Fibroblast of mammary gland (primary cell): ENCODE measurements around the gene SCCPDH.
"Not testable (repeated sequence)": the region's sequence is repeated elsewhere in the genome, so short reads cannot be mapped to it uniquely, and the experiment has no call there.

Experiments used
- DNase-seq: peaks from one replicate; pipeline ENCODE4 v3.0.0-alpha.2; 2010; ENCODE audit warnings: low read depth
- H3K4me3 ChIP-seq: 2 replicates; pipeline ENCODE4 v1.5.1; 2011; ENCODE audit warnings: low read depth, mild to moderate bottlenecking, low read length, moderate library complexity; ENCODE audit not compliant: control insufficient read depth
- CTCF ChIP-seq: conservative IDR thresholded peaks from 2 replicates; pipeline ENCODE4 v1.5.1; 2011; ENCODE audit warnings: low read depth, low read length, inconsistent platforms; ENCODE audit not compliant: control insufficient read depth, insufficient read depth

SCCPDH gene

GRCh38 chr1:246805135-246805716 is 81.0 kb downstream of the SCCPDH start:
- no peak for TF ChIP-seq CTCF
- no peak overlapping the region for H3K4me3 ChIP-seq
- no peak for DNase-seq

GRCh38 chr1:246809473-246809872 is 85.3 kb downstream of the SCCPDH start:
- DNase-seq, result no peak
- TF ChIP-seq CTCF, result no peak
- no peak overlapping the region for H3K4me3 ChIP-seq

- H3K4me3 ChIP-seq, result no peak overlapping the region
- DNase-seq, result no peak
- no peak for TF ChIP-seq CTCF
These were observed 87.8 kb downstream of the SCCPDH start for GRCh38 chr1:246811985-246812384.

GRCh38 chr1:246813325-246813724 is 89.1 kb downstream of the SCCPDH start:
- DNase-seq, H3K4me3 ChIP-seq: not testable (repeated sequence)

DNA sequence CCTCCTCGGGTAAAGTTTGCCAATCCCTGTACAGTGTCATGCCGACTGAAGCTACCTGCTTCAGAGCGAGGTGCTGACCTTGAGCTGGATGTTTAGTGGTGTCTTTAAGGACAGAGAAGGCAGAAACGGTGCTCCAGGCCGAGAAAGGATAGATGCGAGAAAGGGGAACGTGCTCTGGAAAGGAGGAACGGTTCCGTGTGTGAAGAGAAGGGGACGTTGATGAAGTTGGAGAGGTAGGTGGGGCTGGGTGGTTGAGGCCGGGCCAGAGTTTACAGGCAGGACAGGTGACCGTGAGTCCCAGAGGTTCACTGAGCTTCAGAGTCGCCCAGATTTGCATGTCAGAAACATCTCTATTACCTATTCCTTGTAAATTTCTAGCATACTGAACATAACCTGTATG is 90.7 kb downstream of the SCCPDH start:
- no peak for TF ChIP-seq CTCF
- no peak overlapping the region for H3K4me3 ChIP-seq
- no peak for DNase-seq

- DNase-seq, result peak; percentile 76
- no peak for TF ChIP-seq CTCF
- H3K4me3 ChIP-seq, result no peak overlapping the region
These were observed 91.6 kb downstream of the SCCPDH start for GRCh38 chr1:246815693-246816270.
